ENCODE results near the gene HELLS. TPM values are rescaled to one million over a fixed set of nuclear protein-coding genes. Genes with fewer than 3 reads are reported as not detected.
"Not testable (repeated sequence)": the region's sequence is repeated elsewhere in the genome, so short reads cannot be mapped to it uniquely, and the experiment has no call there.

The HELLS gene
- total and polyA plus RNA-seq, 9 donors: 1.8 to 14.4 (median 9.7) TPM

GRCh38 chr10:94627511-94627910 lies 81.9 kb downstream of the HELLS start:
- Histone ChIP-seq H3K9me3 (no peaks in the 10 kb centered on the region), H3K36me3 (no peaks in the 10 kb centered on the region), H3K27me3 (no peaks in the 10 kb centered on the region), H3K4me3 (no peak overlapping the region), H3K27ac (no peak overlapping the region), H3K4me1 (ENCODE audit: insufficient read depth) (no peaks in the 10 kb centered on the region)
- no peak for DNase-seq
- 60 to 79% (median 64%) methylated on average over 1 of the region's 1 CpG for WGBS, 3 donors
- TF ChIP-seq POLR2A (IDR thresholded peaks at IDR 0.05) (no peak), EP300 (IDR thresholded peaks at IDR 0.05) (no peak), CTCF (IDR thresholded peaks at IDR 0.05) (no peak)
- intact Hi-C loops (cut with DNase I): no loop called here

GRCh38 chr10:94630017-94630688 lies 84.6 kb downstream of the HELLS start:
- H3K4me3 ChIP-seq: no peak overlapping the region
- TF ChIP-seq CTCF (IDR thresholded peaks at IDR 0.05) (no peak), POLR2A (IDR thresholded peaks at IDR 0.05) (no peak), EP300 (IDR thresholded peaks at IDR 0.05) (no peak)
- 18 to 21% (median 19%) methylated on average over 4 of the region's 4 CpGs for WGBS, 3 donors
- no peaks in the 10 kb centered on the region for H3K36me3 ChIP-seq
- no peak for DNase-seq
- H3K27ac ChIP-seq: no peak overlapping the region
- intact Hi-C loops (cut with DNase I): no loop called here
- H3K27me3 ChIP-seq: no peaks in the 10 kb centered on the region
- no peaks in the 10 kb centered on the region for H3K9me3 ChIP-seq
- no peaks in the 10 kb centered on the region for H3K4me1 ChIP-seq (ENCODE audit: insufficient read depth)

- WGBS, 3 donors: 80 to 93% (median 86%) methylated on average over 3 of the region's 3 CpGs
These were observed 85.7 kb downstream of the HELLS start for GRCh38 chr10:94631077-94631875.

GRCh38 chr10:94632954-94633353 lies 87.4 kb downstream of the HELLS start:
- DNase-seq: no peak
- no peak for TF ChIP-seq EP300 (IDR thresholded peaks at IDR 0.05)
- no peak for TF ChIP-seq POLR2A (IDR thresholded peaks at IDR 0.05)
- no peak for TF ChIP-seq CTCF (IDR thresholded peaks at IDR 0.05)
- Histone ChIP-seq H3K27me3 (no peaks in the 10 kb centered on the region), H3K9me3 (no peaks in the 10 kb centered on the region), H3K4me1 (ENCODE audit: insufficient read depth) (no peaks in the 10 kb centered on the region), H3K27ac (no peak overlapping the region), H3K36me3 (no peaks in the 10 kb centered on the region), H3K4me3 (no peak overlapping the region)
- 89 to 96% (median 90%) methylated on average over 1 of the region's 1 CpG for WGBS, 3 donors
- intact Hi-C loops (cut with DNase I): no loop called here

More at GRCh38 chr10:94631077-94631875, 85.7 kb downstream of the HELLS start:
- Histone ChIP-seq H3K4me3 (no peak overlapping the region), H3K27me3 (no peaks in the 10 kb centered on the region), H3K9me3 (no peaks in the 10 kb centered on the region), H3K4me1 (ENCODE audit: insufficient read depth) (no peaks in the 10 kb centered on the region), H3K36me3 (no peaks in the 10 kb centered on the region), H3K27ac (no peak overlapping the region)
- TF ChIP-seq POLR2A (IDR thresholded peaks at IDR 0.05): no peak
- no peak for TF ChIP-seq CTCF (IDR thresholded peaks at IDR 0.05)
- no peak for TF ChIP-seq EP300 (IDR thresholded peaks at IDR 0.05)
- intact Hi-C loops (cut with DNase I): no loop called here
- DNase-seq: no peak

GRCh38 chr10:94638097-94638496 lies 92.5 kb downstream of the HELLS start:
- WGBS, 3 donors: 93 to 98% (median 97%) methylated on average over 4 of the region's 4 CpGs

More at GRCh38 chr10:94638097-94638496, 92.5 kb downstream of the HELLS start:
- H3K9me3 ChIP-seq; H3K4me1 ChIP-seq (ENCODE audit: insufficient read depth); H3K27me3 ChIP-seq; intact Hi-C loops (cut with DNase I); H3K36me3 ChIP-seq; DNase-seq; H3K4me3 ChIP-seq; H3K27ac ChIP-seq: not testable (repeated sequence)

Measured in ovary (tissue), 9 donors.